Activated T-helper 9 cell treated with anti-CD3 and anti-CD28 coated beads, Interleukin-2, amount 50 U/mL, for 16 hours (primary cell): ENCODE data around the gene SEMA6A.

ENCODE experiments used
- DNase-seq: peaks from one replicate; pipeline ENCODE4 v3.0.0-alpha.2; 2020; ENCODE audit warnings: low read depth

The SEMA6A gene

GRCh38 chr5:116492776-116493175 lies 81.8 kb downstream of the SEMA6A start:
- no peak for DNase-seq

DNA sequence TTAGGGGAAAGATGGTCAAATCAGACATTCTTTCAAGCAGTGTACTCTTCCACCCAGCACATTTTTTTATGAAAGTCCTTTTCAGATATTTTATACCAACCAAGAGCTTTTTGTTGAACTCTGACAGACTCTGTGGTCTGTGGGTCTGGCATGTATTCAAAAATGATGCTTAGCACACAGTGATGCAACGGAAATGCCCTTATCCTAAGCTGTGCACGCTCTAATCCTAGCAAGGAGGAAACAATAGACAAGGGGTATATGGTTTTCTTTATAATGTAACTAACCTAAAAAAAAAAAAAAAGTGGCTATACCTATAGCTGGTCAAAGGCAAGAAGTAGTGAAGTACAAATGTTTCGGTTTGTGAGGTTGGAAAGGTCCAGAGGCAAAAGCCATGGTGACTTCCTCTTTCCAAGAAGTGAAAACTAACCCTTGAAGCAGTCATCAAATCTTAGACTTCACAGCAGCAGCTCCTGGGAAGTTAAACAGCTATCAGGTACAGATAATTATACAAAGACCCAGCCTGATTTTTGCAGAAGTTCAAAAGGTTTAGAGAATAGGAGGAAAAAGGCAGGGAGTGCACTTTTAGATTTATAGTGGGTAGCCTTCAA lies 82.5 kb downstream of the SEMA6A start:
- no peak for DNase-seq

DNA sequence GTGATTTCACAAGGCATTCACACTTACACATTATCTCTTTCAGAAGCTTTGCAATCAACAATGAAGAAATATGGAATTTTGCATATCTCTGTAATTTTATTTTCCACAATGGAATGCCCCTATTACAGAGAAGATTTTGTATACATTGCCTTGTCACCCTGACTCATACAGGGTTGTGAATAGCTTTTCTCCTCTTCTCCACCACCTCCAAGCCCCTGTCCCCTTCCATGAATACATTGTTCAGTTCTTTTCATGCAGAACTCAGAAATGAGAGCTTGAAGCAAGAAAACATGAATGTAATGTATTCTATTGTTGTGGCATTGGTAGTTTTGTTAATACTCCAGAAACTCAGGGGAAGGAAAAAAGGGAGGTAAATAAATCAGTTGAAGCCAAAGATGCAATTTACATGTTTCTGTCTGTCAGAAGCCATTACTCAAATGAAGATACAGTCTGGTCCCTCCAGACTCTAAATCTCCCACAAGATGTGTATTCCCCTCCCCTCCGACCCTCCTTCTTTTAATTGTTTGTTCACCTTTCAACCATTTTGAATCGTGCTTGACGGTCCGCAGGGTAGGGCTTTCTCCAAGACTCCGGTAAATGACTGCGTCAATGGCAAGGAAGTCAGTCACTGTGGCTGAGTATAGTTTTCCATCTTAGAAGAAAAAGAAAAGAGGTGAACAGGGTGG lies 86.1 kb downstream of the SEMA6A start:
- DNase-seq, result no peak

GRCh38 chr5:116487045-116487444 lies 87.6 kb downstream of the SEMA6A start:
- no peak for DNase-seq

DNA sequence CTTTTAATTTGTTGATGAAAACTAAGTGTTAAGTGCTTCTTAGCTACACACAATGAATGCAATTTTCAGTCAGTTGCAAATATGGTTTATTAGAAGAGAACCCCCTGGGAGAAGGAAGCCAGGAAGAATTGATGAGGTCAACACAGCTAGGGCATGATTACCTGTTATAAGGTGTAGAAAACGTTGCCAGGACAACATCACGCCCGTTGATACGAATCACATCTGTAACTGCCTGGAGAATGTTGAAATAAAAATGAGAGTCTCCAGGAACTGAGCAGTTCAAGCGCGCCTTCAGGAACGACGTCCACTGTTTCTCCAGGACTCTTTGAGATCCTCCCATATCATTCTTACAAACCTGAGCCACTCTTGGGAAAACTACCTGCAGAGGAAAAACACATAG lies 88.0 kb downstream of the SEMA6A start:
- DNase-seq, result no peak

DNA sequence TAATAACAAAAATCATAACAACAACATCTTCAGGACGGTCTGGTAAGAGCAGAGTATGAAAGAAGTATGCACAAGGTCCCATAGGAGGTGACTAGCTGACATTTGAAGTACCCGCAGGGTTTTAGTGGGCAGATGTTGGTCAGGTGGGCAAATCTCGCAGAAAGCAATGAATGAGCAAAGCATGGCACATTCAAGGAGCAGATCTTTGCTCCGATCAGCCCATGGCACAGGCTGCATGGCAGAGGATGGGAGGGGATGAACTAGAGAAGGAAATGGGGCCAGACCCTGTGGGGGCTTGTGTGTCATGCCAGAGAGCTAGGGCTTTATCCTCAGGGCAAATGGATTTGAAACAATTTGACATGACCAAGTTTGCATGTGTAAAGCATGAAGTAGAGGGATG lies 90.0 kb downstream of the SEMA6A start:
- DNase-seq, result no peak

GRCh38 chr5:116482394-116482793 lies 92.2 kb downstream of the SEMA6A start:
- DNase-seq, result no peak

DNA sequence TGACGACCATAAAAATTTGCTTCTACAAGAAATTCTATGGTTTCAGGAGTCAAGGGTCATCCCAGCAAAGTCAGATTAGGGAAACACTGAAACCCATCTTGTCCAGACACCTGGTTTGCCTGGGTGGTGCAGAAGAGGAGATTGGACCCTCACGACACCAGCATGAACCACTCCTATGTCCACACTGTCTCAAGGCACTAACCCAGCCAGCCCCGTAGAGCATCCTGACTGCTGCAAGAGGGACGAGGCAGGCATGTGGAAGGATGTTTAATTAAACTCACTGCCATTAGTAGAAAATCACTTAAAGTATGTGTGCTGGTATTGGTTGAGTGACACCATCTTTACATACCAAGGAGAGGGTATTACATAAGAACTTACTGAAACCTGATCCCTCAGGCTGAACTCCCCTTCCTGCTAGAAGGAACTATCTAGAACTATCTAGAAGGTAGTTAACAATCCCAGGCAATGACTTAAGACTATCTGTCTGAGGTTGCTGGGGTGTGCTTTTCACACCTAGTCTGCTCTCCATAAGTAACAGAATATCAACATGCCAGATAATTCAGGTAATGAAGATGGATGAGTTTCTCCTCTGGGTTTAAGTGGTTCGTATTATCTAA lies 93.6 kb downstream of the SEMA6A start:
- no peak for DNase-seq

- no peak for DNase-seq
Measured at GRCh38 chr5:116479776-116480675, 94.6 kb downstream of the SEMA6A start.

- DNase-seq, result no peak
Measured at GRCh38 chr5:116478491-116478890, 96.1 kb downstream of the SEMA6A start.

- DNase-seq, result no peak
Measured at GRCh38 chr5:116476897-116477537, 97.6 kb downstream of the SEMA6A start.

GRCh38 chr5:116475338-116475737 lies 99.3 kb downstream of the SEMA6A start:
- DNase-seq, result no peak

- no peak for DNase-seq
Measured at GRCh38 chr5:116473706-116474105, 100.9 kb downstream of the SEMA6A start.

DNA sequence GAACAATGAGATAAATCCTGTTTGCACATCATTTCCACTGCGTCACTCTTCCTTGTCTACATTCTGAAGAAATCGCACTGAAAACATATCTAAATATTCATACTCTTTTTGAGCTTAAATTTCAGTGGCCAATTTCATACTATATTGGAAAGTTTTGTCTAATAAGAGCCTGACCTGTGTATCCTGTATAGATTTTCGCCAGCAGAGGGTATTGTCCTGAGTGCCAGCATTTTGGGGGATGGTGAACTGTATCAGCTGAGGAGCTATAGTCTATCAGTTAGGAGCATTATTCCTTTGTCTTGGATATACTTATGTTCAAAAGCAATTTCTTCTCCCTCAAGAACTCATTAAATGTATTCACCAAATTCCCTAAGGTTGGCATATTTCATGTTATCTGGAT lies 102.3 kb downstream of the SEMA6A start:
- no peak for DNase-seq

- DNase-seq, result no peak
Measured at GRCh38 chr5:116469631-116470030, 105.0 kb downstream of the SEMA6A start.

- no peak for DNase-seq
Measured at GRCh38 chr5:116468583-116468982, 106.0 kb downstream of the SEMA6A start.

GRCh38 chr5:116467465-116467843 lies 107.2 kb downstream of the SEMA6A start:
- DNase-seq, result no peak

GRCh38 chr5:116466727-116467464 lies 107.7 kb downstream of the SEMA6A start:
- DNase-seq, result no peak

- DNase-seq, result no peak
Measured at GRCh38 chr5:116465411-116465810, 109.2 kb downstream of the SEMA6A start.

- no peak for DNase-seq
Measured at GRCh38 chr5:116464144-116464708, 110.4 kb downstream of the SEMA6A start.

GRCh38 chr5:116462500-116462899 lies 112.1 kb downstream of the SEMA6A start:
- no peak for DNase-seq
